ENCODE data around the gene ZDHHC4.
A peak's percentile ranks its signal among the peaks of the same experiment; 100 is the strongest.
"Not testable (repeated sequence)": the region's sequence is repeated elsewhere in the genome, so short reads cannot be mapped to it uniquely, and the experiment has no call there.

Gene ZDHHC4

DNA sequence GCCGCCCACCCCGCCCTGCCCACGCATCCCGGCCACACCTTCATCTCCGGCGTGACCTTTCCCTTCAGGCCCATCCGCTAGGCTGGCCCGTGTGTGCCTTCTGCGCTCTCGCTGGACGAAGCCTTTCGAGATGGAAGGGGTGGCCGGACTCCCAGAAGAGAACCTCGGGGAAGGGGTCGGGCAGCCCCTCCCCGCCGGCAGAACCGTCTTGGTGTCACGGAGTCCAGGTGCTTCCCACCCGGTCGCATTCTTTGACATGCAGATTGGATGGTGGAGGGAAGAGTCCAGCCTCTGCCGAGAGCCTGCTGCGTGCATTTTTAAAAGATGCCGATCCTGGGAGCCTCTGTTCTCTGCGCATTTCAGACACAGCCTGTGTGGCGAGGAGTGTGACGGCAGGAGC lies 30.8 kb downstream of the ZDHHC4 start:
- no peak for DNase-seq

DNA sequence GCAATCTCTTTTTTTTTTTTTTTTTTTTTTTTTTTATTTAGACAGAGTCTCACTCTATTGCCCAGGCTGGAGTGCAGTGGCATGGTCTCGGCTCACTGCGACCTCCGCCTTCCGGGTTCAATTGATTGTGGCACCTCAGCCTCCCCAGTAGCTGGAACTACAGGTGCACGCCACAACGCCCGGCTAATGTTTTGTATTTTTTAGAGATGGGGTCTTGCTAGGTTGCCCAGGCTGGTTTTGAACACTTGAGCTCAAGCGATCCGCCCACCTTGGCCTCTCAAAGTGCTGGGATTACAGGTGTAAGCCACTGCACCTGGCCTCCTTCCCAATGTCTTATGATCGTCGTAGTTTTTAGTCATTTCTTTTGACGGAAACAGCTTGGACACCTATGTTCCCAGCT lies 31.5 kb downstream of the ZDHHC4 start:
- no peak for DNase-seq

DNA sequence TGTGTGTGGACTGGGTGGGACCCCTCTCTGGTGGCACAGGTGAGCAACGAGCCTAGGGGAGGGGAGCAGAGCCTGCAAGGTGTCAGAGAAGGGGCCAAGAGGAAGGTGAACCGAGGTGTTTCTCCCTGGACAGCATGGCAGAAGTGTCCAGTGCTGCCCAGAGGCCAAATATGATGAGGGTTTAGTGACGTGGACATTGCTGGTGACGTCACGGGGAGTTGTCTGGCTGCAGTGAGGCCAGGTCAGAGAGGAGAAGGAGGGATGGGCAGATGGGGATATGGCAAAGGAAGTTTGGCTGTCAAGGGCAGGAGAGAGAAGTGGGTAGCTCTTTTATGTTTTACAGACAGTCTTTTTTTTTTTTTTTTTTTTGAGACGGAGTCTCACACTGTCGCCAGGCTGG lies 35.6 kb downstream of the ZDHHC4 start:
- DNase-seq = no peak

DNA sequence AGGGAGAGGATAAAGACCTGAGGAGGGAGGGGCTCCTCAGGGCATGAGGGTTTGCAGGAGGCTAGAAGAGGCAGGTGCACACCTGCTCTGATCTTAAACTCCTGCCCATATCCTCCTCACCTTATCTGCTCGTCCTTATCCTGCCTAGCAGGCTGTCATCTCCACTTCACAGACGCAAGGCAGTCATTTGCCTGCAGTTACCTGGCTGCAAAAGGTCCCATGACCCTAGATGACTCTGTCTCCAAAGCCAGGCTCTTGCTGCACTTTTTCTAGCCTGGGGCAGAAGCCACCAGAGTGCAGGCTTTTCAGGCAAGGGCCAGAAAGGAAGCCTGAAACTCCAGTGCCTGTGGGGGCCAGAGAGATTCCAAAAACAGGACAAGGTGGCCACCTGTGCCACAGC lies 36.5 kb downstream of the ZDHHC4 start:
- no peak for DNase-seq

DNA sequence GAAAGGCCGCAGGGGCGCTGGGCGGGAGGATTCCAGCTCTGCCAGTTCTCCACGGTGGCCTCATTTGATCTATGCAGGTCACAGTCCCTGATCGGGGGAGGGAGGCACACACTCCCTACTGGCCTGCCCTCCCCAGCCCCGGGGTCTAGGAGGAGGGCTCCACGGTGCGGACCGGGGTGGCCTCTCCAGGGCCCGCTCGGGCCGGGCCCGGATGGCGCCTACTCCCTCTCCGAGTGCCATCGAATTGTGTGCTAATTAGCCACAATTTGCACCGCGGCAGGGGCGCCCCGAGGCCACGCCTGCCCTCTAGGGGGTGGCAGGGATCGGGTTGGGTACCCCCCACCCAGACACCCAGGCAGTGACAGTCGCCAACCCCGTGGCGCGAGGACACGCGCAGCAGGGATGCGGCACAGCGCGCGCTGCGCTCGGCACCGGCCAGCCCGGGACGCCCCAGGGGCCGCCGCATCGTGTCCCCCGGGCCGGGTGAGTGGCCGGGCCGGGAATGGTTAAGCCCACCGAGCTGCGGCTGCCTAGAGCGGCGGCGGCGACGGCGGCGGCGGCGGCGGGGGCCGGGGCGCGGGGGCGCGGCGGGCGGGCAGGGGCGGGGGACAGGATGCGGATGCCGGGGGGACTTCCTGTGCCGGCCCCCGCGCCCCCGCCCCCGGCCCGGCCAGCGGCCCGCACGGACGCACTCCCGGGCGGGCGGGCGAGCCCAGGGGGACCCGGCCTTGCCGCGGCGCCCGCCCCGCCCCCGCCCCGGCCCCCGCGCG lies 37.9 kb downstream of the ZDHHC4 start, which contains the start of gene ZNF853:
TSS of gene ZNF853 (plus strand) at position 658 of the 770 bp plus-strand sequence. CDS start 565 bp downstream, outside the sequence.
- DNase-seq = no peak

DNA sequence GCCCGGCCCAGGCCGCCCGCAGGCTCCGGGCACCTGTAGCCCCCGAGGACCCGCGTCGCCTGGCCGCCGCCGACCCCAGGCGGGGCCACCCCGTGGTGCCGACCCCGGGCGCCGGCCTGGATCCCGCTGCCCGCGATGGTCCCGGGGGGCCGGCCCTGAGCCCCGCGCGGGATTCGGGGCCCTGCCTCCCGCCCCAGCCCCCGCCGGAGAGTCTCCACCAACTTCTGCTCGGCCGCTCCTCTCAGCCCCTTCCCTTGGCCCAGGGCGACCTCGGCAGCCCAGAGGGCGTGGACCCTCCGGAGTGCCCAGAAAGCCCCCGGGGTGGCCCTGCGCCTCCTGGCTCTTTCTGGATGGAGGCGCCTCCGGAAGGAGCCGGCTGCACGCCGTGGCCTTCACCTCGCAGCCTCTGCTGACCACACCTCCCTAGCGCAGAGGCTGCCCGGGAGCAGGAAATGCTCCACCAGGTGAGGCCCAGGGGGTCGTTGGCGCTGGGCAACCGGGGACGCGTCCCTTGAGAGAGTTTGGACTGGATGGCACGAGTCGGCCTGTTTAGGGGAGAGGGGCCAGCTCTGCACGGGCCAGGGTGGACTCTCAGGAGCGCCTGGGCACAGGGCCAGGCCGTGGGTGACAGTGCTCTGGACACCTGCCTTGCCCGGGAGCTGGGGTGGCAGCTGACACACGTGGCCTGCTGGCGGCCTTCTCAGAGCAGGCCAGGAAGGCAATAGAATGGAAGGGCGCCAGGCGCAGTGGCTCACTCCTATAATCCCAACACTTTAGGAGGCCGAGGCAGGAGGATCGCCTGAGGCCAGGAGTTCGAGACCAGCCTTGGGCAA lies 38.7 kb downstream of the ZDHHC4 start:
- no peak for DNase-seq

DNA sequence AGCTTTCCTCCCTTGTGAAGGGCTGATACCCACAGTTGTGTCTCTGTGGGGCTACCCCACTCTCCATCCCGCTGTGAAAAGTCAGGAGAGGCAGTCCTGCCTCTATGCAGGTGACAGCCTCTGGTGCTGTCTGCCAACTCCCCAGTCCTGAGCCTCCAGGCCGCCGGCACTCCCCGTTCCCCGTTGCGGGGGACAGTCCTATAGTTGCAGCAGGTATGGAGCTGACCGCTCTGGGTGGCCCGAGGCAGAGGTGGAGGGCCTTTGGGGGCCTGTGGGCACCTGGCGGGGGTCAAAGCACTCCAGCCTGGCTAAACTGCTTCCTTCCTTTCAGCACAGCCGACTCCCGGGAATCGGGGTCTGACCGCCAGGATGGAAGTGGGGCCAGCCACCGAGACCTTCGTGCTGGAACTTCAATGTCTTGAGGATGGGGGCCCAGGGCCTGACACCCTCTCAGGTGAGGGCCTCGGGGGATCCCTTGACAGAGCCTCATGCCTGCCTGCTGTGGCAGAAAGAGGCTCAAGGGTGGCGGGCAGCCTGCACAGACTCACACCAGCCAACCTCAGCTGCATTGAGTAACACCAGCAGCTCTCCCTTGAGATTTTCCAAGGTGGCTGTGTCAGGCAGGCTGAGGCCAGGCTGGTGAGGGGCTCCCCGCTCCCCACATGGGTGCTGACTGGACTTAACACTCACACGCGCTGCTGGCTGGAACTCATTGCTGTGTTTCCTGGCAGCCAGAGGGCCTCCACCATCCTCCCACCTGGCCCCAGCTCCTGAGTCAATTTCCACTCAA lies 39.8 kb downstream of the ZDHHC4 start:
- DNase-seq = no peak

DNA sequence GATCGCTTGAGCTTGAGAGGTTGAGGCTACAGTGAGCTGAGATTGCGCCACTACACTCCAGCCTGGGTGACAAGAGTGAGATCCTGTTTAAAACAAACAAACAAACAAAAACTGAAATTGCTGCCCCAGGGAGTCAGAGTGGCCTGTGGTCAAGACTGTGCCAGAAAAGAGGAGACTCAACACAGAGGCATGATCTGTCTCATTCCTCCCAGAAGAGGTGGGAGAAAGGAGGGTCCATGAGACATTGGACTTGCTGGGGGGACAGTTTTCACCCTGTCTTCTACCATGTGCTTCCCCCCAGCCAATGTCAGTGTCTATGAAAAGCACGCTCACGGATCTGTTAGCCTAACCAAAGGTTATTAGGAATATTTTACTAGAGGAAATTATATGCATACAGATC lies 41.4 kb downstream of the ZDHHC4 start:
- DNase-seq = no peak

DNA sequence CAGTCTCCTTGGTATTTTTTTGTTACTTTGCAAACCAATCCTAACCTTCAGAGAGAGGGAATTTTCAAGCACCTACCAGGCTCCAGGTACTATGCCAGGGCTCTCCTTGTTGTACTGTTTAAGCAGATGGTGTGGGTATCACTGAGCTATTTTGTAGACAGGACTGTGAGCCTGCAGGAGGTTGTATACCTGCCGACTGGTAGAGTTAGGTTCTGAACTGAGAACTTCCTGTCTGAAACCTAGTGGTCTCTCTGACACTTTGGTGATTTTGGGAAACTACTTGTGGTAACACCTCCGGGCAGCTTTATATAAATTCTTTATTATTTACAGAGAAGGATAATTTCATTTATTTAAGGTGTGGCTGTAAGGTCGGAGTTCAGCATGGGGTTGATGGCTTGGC lies 42.7 kb downstream of the ZDHHC4 start:
- DNase-seq = no peak

DNA sequence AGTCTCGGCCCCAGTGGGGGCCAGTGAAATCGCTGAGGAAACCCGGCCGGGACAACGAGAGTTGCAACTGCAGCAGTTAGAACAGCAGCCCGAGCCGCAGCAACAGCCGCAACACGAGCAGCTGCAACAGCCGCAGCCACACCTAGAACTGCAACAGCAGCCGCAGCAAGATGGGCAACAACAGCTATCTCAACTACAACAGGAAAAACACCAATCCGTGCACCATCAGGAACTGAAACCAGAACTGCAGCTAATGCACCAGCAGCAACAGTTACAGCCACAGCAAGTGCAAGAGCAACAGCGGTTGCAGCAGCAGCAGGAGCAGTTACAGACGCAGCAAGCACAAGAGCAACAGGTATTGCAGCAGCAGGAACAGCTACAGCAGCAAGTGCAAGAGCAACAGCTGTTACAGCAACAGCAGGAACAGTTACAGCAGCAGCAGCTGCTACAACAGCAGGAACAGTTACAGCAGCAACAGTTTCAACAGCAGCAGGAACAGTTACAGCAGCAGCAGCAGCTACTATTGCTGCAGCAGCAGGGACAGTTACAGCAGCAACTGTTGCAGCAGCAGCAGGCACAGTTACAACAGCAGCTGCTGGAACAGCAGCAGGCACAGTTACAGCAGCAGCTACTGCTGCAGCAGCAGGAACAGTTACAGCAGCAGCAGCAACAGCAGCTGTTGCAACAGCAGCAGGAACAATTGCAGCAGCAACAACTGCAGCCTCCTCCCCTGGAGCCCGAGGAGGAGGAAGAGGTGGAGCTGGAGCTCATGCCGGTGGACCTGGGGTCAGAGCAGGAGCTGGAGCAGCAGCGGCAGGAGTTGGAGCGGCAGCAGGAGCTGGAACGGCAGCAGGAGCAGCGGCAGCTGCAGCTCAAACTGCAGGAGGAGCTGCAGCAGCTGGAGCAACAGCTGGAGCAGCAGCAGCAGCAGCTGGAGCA lies 44.2 kb downstream of the ZDHHC4 start:
- no peak for DNase-seq

DNA sequence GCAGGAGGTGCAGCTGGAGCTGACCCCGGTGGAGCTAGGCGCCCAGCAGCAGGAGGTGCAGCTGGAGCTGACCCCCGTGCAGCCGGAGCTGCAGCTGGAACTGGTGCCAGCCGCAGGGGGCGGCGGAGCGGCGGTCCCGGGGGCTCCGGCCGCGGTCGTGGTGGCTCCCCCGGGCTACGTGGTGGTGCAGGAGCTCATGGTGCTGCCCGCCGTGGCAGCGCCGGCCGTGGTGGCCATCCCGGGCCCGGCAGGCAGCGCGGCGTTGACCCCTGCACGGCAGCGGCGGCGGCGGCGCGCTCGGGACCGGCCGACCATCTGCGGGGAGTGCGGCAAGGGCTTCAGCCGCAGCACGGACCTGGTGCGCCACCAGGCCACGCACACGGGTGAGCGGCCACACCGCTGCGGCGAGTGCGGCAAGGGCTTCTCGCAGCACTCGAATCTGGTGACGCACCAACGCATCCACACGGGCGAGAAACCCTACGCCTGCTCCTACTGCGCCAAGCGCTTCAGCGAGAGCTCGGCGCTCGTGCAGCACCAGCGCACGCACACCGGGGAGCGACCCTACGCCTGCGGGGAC lies 45.0 kb downstream of the ZDHHC4 start:
- no peak for DNase-seq

DNA sequence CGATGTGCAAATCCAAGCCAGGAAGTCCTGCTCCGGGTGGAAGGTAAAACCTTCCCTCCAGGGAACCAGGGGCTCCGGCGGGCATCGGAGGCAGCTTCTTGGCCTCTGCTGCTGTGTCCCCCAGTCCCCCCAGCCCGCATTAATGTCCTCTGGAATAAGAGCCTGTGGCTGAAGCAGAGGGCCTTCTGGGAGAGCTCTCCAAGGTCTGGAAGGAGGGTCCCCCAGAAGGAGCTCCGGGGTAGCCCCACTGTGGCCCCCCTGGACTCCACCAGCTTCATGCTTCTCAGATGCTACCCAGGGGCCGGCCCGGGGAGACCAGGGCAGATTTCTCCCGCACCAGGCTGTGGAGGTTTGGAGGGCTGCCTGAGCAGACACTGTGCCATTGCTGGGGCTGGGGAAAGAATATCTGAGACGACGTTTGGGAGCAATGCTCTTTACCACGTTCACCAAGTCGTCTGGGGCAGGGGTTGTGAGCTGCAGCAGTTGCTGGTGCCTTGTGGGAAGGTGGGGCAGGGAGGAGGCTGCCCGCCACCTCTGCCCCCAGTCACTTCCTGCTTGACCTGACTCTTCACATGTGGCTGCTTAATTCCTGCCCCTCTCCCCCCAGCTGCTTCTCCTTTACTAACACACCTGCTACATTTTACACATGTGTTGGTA lies 46.5 kb downstream of the ZDHHC4 start:
- no peak for DNase-seq

DNA sequence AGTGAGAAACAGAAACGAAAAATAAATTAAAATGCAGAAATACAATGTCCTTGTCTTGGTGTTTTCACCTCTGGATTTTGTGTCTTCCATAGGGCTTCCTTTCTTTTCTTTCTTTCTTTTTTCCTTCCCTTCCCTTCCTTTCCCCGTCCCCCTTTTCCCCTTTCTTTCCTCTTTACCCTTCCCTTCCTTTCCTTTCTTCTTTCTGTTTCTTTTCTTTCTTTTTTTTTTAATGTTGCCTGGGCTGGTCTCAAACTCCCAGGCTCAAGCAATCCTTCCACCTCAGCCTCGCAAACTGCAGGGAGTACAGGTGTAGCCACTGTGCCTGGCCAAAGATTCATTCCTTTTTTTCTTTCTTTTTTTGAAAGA lies 47.0 kb downstream of the ZDHHC4 start:
- DNase-seq = no peak

DNA sequence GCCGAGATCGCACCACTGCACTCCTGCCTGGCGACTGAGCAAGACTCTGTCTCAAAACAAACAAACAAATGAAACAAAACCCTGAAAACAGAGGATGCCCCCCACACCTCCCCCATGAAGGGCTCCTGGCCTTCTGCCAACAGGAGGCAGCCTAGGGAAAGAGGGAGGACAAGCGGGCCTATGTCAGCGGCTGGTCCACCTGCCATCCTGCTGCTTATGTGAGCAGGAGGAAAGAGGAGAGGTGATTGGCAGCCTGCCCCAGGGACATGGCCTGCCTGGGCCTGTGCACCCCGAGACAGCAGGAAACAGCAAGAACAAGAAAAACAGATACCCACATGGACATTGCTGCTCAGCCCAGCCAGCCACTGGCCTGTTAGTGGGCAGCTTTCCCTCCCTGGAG lies 50.8 kb downstream of the ZDHHC4 start:
- no peak for DNase-seq

DNA sequence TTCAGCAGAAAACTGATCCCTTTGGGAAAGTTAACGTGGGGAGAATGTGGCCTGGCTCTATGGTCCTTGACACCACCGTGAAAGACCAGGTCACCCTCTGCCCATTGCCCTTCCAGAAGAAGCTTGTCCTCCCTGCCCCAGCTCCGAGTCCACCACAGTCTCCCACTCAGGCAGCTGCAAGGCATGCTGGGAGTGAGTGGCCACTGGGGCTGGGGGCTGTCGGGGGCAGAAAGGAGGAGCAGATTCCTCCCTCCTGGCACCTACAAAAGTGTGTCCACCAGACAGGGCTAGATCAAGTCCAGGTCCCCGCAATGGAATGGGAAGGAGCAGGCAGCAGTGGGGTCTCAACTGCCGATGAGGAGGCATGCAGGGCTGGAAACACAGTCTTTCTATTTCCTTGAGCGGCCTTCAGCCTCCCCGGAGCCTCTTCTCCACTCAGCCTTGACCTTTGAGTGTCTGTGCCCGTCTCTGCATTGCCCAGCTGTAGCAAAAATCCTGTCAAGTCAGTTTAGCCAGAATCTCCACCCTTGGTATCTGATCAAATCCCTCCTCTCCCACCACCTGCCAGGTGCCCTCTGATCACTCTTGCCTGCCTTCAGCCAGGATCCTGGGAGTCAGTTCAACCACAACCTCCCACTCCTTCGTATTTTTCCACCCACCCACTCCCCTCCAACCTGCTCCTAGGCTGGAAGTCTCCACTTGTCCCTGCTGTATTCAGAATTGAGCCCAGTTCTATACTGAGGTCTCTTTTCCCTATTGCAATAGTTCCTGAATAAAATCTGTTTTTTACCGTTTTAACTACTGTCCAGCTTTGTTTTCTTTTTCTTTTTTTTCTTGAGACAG lies 53.0 kb downstream of the ZDHHC4 start:
- DNase-seq = no peak

DNA sequence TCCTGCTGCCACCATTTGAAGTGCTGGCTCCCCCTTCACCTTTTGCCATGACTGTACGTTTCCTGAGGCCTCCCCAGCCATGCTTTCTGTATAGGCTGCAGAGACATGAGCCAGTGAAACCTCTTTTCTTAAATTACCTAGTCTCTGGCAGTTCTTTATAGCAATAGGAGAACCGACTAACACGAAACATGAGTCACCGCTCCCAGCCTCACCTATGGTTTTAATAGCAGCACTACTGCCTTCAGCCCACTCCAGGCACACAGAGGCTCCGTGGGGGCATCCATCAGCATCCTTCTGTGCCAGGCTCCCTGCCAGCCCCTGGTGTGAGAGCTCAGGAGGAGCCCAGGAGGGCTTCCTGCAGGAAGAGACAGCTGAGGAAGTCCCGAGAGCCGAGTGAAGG lies 54.4 kb downstream of the ZDHHC4 start:
- DNase-seq = no peak

DNA sequence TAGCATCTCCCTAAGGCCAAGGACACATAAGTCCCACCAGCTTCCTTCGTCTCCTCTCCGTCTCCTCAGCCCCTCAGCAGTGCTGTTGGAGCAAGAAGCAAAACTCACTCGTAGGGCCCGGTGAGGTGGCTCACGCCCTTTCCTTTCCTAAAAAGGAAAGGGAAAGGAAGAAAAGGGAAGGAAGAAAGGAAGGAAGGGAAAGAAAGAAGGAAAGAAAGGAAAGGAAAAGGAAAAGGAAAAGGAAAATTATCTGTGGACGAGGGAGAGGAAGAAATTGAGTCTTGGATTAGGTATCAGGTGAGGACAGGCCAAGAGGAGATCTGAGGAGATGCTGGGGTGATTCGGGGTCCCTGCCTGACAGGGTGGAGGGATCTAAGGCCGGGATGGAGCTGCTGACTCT lies 56.8 kb downstream of the ZDHHC4 start:
- no peak for DNase-seq

DNA sequence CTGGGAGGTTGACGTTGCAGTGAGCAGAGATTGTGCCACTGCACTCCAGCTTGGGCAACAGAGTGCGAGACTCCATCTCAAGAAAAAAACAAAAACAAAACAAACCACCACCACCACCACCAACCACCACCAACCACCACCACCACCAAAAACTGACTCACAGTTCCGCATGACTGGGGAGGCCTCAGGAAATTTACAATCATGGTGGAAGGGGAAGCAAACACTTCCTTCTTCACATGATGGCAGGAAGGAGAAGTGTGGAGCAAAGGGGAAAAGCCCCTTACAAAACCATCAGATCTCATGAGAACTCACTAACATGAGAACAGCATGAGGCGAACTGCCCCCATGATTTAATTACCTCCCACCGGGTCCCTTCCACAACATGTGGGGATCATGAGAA lies 57.7 kb downstream of the ZDHHC4 start:
- DNase-seq = not testable (repeated sequence)

DNA sequence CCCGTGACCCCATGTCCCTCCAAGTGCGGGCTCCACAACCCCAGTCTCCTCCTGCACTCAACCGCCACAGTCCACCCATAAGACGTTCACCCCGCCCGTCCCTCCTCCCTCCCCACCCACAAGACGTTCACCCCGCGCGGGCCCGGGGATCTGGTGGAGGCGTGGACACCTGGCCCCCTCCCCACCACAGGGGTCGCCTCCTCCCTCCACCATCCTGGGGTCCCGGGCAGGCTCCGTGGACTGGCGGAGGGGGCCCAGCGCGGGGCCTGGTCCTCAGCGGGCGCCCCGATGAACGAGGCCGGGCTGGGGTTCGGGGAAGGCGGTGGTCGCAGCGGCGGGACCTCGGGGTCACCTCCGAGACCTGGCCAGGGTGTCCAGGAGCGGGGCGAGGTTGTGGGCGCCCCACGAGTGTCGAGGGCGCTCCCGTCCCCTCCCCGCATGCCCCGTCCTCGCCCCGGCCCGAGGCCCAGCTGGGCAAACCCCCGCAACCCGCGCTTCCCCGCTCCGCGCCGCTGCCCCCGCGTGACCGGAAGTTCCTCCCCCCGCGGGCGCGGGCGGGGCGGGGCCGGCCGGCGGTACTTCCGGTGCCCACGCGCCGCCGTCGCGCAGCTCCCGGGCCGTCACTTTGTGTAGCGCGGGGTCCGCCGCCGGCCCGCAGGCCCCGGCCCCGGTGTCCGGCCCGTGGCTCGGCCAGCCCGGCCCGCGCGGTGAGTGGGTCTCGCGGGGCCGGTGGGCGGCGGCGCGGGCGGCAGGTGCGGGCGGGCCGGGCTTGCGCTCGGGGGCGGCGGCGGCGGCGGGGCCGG lies 59.7 kb downstream of the ZDHHC4 start, which contains the start of gene ZNF316:
TSS of gene ZNF316 (plus strand) at position 578 of the 803 bp plus-strand sequence. CDS start 5,092 bp downstream, outside the sequence.
- DNase-seq = peak; percentile 45
